Transverse colon (tissue), 4 donors: ENCODE measurements around the gene BNIP5. TPM values are rescaled to one million over a fixed set of nuclear protein-coding genes. Genes with fewer than 3 reads are reported as not detected.

Source experiments
- DNase-seq: peaks from one replicate; pipeline ENCODE4 v3.0.0-alpha.2; 2019
- H3K27ac ChIP-seq, 4 donors: fragments of 200-600 bp; sonication (generic); 2 replicates each; pipeline ENCODE4 v1.5.1; 2016 to 2018; ENCODE audit warnings: inconsistent platforms in 4 of 4
- H3K27me3 ChIP-seq: fragments of 200-600 bp; sonication (generic); 2 replicates; pipeline ENCODE4 v1.5.1; 2017; ENCODE audit warnings: inconsistent platforms
- H3K36me3 ChIP-seq, 4 donors: fragments of 200-600 bp; sonication (generic); 2 replicates each; pipeline ENCODE4 v1.5.1; 2017 to 2019; ENCODE audit warnings: inconsistent platforms in 4 of 4
- H3K4me1 ChIP-seq, 4 donors: fragments of 200-600 bp; sonication (generic); 2 replicates each; pipeline ENCODE4 v1.5.1; 2017 to 2020; ENCODE audit warnings: inconsistent platforms in 4 of 4
- H3K4me3 ChIP-seq, 4 donors: fragments of 200-600 bp; sonication (generic); 1 replicate in 1 of 4; 2 replicates in 3 of 4; pipeline versions ENCODE4 v1.5.1 to v1.6.1; 2017 to 2019; ENCODE audit warnings: inconsistent platforms in 4 of 4
- H3K9me3 ChIP-seq, 2 donors: fragments of 200-600 bp; sonication (generic); 2 replicates each; pipeline ENCODE4 v1.5.1; 2017 to 2019; ENCODE audit warnings: inconsistent platforms in 2 of 2
- CTCF ChIP-seq, 5 experiments: fragments of 200-600 bp in 3 of 5; fragments of 450-650 bp in 2 of 5; sonication (generic) in 3 of 5; IDR thresholded peaks; 1 replicate in 2 of 5; 2 replicates in 3 of 5; pipeline ENCODE4 v1.5.1; 2016 to 2017; ENCODE audit warnings: antibody characterized with exemption in 5 of 5, inconsistent platforms in 3 of 5, mild to moderate bottlenecking in 2 of 5, moderate library complexity in 1 of 5
- EP300 ChIP-seq: sonication (generic); formaldehyde crosslinking; IDR thresholded peaks from one replicate; pipeline ENCODE4 v1.6.1; 2017; ENCODE audit warnings: antibody characterized with exemption, low read depth
- POLR2A ChIP-seq: fragments of 450-650 bp; IDR thresholded peaks from one replicate; pipeline ENCODE4 v1.6.1; 2016; ENCODE audit warnings: antibody characterized with exemption, mild to moderate bottlenecking, moderate library complexity
- POLR2AphosphoS5 ChIP-seq, 3 donors: sonication (generic); formaldehyde crosslinking; IDR thresholded peaks; one replicate each; pipeline ENCODE4 v1.6.1; 2016; ENCODE audit warnings: antibody characterized with exemption in 3 of 3
- WGBS, 2 donors: methylation state at CpG; one replicate each; pipeline ENCODE4 v1.1.5; 2018; ENCODE audit warnings: low coverage in 1 of 2; 5-methylcytosine and 5-hydroxymethylcytosine counted together
- in situ Hi-C, 4 donors: fragments of 200-750 bp; cut with MboI; loops; one replicate each; pipeline versions ENCODE4 v1.15.0 to v1.15.1; 2017; ENCODE audit warnings: low sequenced_read_pairs in 3 of 4, low pct_ligation_motif_present in 1 of 4, low pct_unique_long_range_greater_than_20kb in 1 of 4
- intact Hi-C: fragments of 100-400 bp; cut with DNase I; formaldehyde crosslinking; loops from one replicate; pipeline ENCODE4 v1.15.1; 2023; ENCODE audit warnings: low total_unique reads
- total RNA-seq, 4 donors: library from RNA; depleted of rRNA; stranded (reverse); fragments of >200 nt; gene quantifications; one replicate each; pipeline ENCODE4 v1.1.0, GENCODE V29; 2016

Gene BNIP5
- total RNA-seq, 4 donors from 2014 or later, result 6.0 to 23.6 (median 14.1) TPM

GRCh38 chr6:36296240-36296639 lies 40.4 kb downstream of the BNIP5 start:
- DNase-seq, result no peak
- Histone ChIP-seq H3K4me3 (no peak overlapping the region), H3K27ac (no peak overlapping the region), H3K36me3 (no peaks in the 10 kb centered on the region), H3K27me3 (no peaks in the 10 kb centered on the region), H3K9me3 (no peaks in the 10 kb centered on the region), H3K4me1 (peaks cover 0 to 4% (median under 1%) of the 10 kb centered on the region in 4 donors)
- TF ChIP-seq POLR2A (no peak), CTCF (IDR thresholded peaks at IDR 0.05) (no peak), POLR2AphosphoS5 (IDR thresholded peaks at IDR 0.05) (no peak)
- intact Hi-C loops, result no loop called here
- in situ Hi-C loops, result no loop called here
- 17 to 64% methylated on average over 1 of the region's 1 CpG for WGBS, 2 donors

GRCh38 chr6:36292170-36292569 lies 44.5 kb downstream of the BNIP5 start:
- H3K27ac ChIP-seq, result no peak overlapping the region
- TF ChIP-seq POLR2A (no peak), CTCF (IDR thresholded peaks at IDR 0.05) (no peak), EP300 (no peak), POLR2AphosphoS5 (IDR thresholded peaks at IDR 0.05) (no peak)
- peaks cover under 1% of the 10 kb centered on the region for H3K27me3 ChIP-seq
- in situ Hi-C loops, result no loop called here
- H3K36me3 ChIP-seq, result no peaks in the 10 kb centered on the region
- no peaks in the 10 kb centered on the region for H3K9me3 ChIP-seq
- no peak overlapping the region for H3K4me3 ChIP-seq
- intact Hi-C loops, result no loop called here
- DNase-seq, result no peak
- 87% methylated on average over 6 of the region's 6 CpGs; no CpG with 5 or more reads in 1 of the 2 donors for WGBS, 2 donors
- H3K4me1 ChIP-seq, result peaks cover 0 to 14% (median 5%) of the 10 kb centered on the region in 4 donors

- in situ Hi-C loops (no loop called here), intact Hi-C loops (no loop called here)
- Histone ChIP-seq H3K27me3 (peaks cover 13% of the 10 kb centered on the region), H3K27ac (peak overlapping the region in 3 of 4 donors; percentile 3 to 58 (median 47)), H3K9me3 (no peaks in the 10 kb centered on the region), H3K36me3 (no peaks in the 10 kb centered on the region), H3K4me3 (no peak overlapping the region), H3K4me1 (peaks cover 0 to 14% (median 5%) of the 10 kb centered on the region in 4 donors)
- TF ChIP-seq POLR2AphosphoS5 (IDR thresholded peaks at IDR 0.05), result no peak
- TF ChIP-seq EP300, result no peak
- no peak for TF ChIP-seq CTCF (IDR thresholded peaks at IDR 0.05)
- no peak for TF ChIP-seq POLR2A
- DNase-seq, result peak; percentile 60
- 60 to 62% methylated on average over 1 to 20 of the region's 23 CpGs for WGBS, 2 donors
These were observed 45.7 kb downstream of the BNIP5 start for GRCh38 chr6:36290668-36291620.

GRCh38 chr6:36289281-36289878 lies 47.3 kb downstream of the BNIP5 start:
- H3K9me3 ChIP-seq, result no peaks in the 10 kb centered on the region
- no peak for DNase-seq
- WGBS, 2 donors, result 60% methylated on average over 1 to 7 of the region's 7 CpGs
- H3K27me3 ChIP-seq, result peaks cover 29% of the 10 kb centered on the region
- in situ Hi-C loops, result no loop called here
- TF ChIP-seq EP300 (no peak), POLR2AphosphoS5 (IDR thresholded peaks at IDR 0.05) (no peak), POLR2A (no peak), CTCF (IDR thresholded peaks at IDR 0.05) (no peak)
- intact Hi-C loops, result no loop called here
- H3K27ac ChIP-seq, result no peak overlapping the region
- H3K36me3 ChIP-seq, result no peaks in the 10 kb centered on the region
- peaks cover 0 to 14% (median 5%) of the 10 kb centered on the region in 4 donors for H3K4me1 ChIP-seq
- H3K4me3 ChIP-seq, result no peak overlapping the region
